Liver (tissue), 9 donors: ENCODE data around the gene SETD7. TPM values are rescaled to one million over a fixed set of nuclear protein-coding genes. Genes with fewer than 3 reads are reported as not detected.

Experiments
- DNase-seq: peaks from one replicate; pipeline ENCODE4 v3.0.0-alpha.2; 2017; ENCODE audit warnings: low spot score
- H3K27ac ChIP-seq, 2 donors: one replicate each; pipeline ENCODE4 v1.7.0; 2013; ENCODE audit warnings: inconsistent platforms in 2 of 2, low read length in 2 of 2, control low read depth in 1 of 2, low read depth in 1 of 2, mild to moderate bottlenecking in 1 of 2
- H3K27me3 ChIP-seq, 4 donors: one replicate each; pipeline versions ENCODE4 v1.6.1 to v1.7.0; 2013; ENCODE audit warnings: low read length in 3 of 4, inconsistent platforms in 1 of 4, mild to moderate bottlenecking in 1 of 4, moderate library complexity in 1 of 4; ENCODE audit not compliant: control insufficient read depth in 4 of 4, insufficient read depth in 4 of 4
- H3K36me3 ChIP-seq, 4 donors: one replicate each; pipeline versions ENCODE4 v1.6.1 to v1.7.0; 2013; ENCODE audit warnings: low read length in 3 of 4, mild to moderate bottlenecking in 3 of 4, low read depth in 1 of 4, moderate library complexity in 1 of 4; ENCODE audit not compliant: control insufficient read depth in 4 of 4, insufficient read depth in 3 of 4
- H3K4me1 ChIP-seq, 4 donors: one replicate each; pipeline versions ENCODE4 v1.6.1 to v1.7.0; 2013; ENCODE audit warnings: low read length in 3 of 4, mild to moderate bottlenecking in 3 of 4, moderate library complexity in 1 of 4; ENCODE audit not compliant: control insufficient read depth in 4 of 4, insufficient read depth in 4 of 4
- H3K4me3 ChIP-seq, 3 donors: one replicate each; pipeline versions ENCODE4 v1.6.1 to v1.7.0; 2013; ENCODE audit warnings: low read length in 3 of 3, control low read depth in 1 of 3, low read depth in 1 of 3, mild to moderate bottlenecking in 1 of 3
- H3K9ac ChIP-seq, 2 donors: one replicate each; pipeline ENCODE4 v1.7.0; 2013; ENCODE audit warnings: low read length in 2 of 2, mild to moderate bottlenecking in 2 of 2, moderate library complexity in 2 of 2, control low read depth in 1 of 2, low read depth in 1 of 2
- H3K9me3 ChIP-seq, 4 donors: one replicate each; pipeline versions ENCODE4 v1.6.1 to v1.7.0; 2013; ENCODE audit warnings: low read length in 3 of 4; ENCODE audit not compliant: control insufficient read depth in 4 of 4
- EGR1 ChIP-seq, 2 donors: IDR thresholded peaks; 2 replicates each; pipeline ENCODE4 v1.6.1; 2016 to 2018; ENCODE audit warnings: antibody characterized with exemption in 2 of 2, low read depth in 2 of 2
- FOXA1 ChIP-seq: IDR thresholded peaks from 2 replicates; pipeline ENCODE4 v1.6.1; 2016; ENCODE audit warnings: antibody characterized with exemption
- FOXA2 ChIP-seq: IDR thresholded peaks from 2 replicates; pipeline ENCODE4 v1.6.1; 2016; ENCODE audit warnings: antibody characterized with exemption
- GABPA ChIP-seq, 2 donors: IDR thresholded peaks in 1 of 2; conservative IDR thresholded peaks in 1 of 2; 2 replicates each; pipeline ENCODE4 v1.6.1; 2016; ENCODE audit warnings: antibody characterized with exemption in 2 of 2, mild to moderate bottlenecking in 1 of 2, moderate library complexity in 1 of 2
- HNF4A ChIP-seq, 2 donors: conservative IDR thresholded peaks; 2 replicates each; pipeline ENCODE4 v1.6.1; 2016; ENCODE audit warnings: antibody characterized with exemption in 2 of 2, mild to moderate bottlenecking in 2 of 2
- HNF4G ChIP-seq: IDR thresholded peaks from 2 replicates; pipeline ENCODE4 v1.6.1; 2016; ENCODE audit warnings: antibody characterized with exemption
- JUND ChIP-seq, 2 donors: IDR thresholded peaks; 2 replicates each; pipeline ENCODE4 v1.6.1; 2016; ENCODE audit warnings: antibody characterized with exemption in 2 of 2
- NR2F2 ChIP-seq: IDR thresholded peaks from 2 replicates; pipeline ENCODE4 v1.6.1; 2016; ENCODE audit warnings: antibody characterized with exemption
- RAD21 ChIP-seq, 2 donors: IDR thresholded peaks; 2 replicates each; pipeline ENCODE4 v1.6.1; 2016; ENCODE audit warnings: antibody characterized with exemption in 2 of 2, mild to moderate bottlenecking in 2 of 2
- RXRA ChIP-seq, 2 donors: IDR thresholded peaks; 2 replicates each; pipeline ENCODE4 v1.6.1; 2017 to 2018; ENCODE audit warnings: antibody characterized with exemption in 2 of 2, mild to moderate bottlenecking in 1 of 2
- SP1 ChIP-seq: IDR thresholded peaks from 2 replicates; pipeline ENCODE4 v1.6.1; 2018; ENCODE audit warnings: antibody characterized with exemption, mild to moderate bottlenecking
- TAF1 ChIP-seq: conservative IDR thresholded peaks from 2 replicates; pipeline ENCODE4 v1.6.1; 2016; ENCODE audit warnings: antibody characterized with exemption, mild to moderate bottlenecking
- YY1 ChIP-seq: IDR thresholded peaks from 2 replicates; pipeline ENCODE4 v1.6.1; 2016; ENCODE audit warnings: antibody characterized with exemption, mild to moderate bottlenecking
- WGBS: extraction: QIAGEN DNeasy Blood & Tissue Kit; methylation state at CpG from one replicate; pipeline ENCODE4 v1.1.7; 2013; 5-methylcytosine and 5-hydroxymethylcytosine counted together
- polyA plus RNA-seq, 2 donors: library from polyadenylated mRNA; stranded (reverse) in 1 of 2; unstranded in 1 of 2; fragments of 200-250 nt in 1 of 2; fragments of >200 nt in 1 of 2; fragmentation: Nextera tagmentation in 1 of 2; extraction: Ambion mirVana in 1 of 2; gene quantifications; one replicate each; pipeline versions ENCODE4 v1.2.1 to v1.2.3, GENCODE V29; 2013 to 2015
- total RNA-seq, 2 donors: library from RNA; depleted of rRNA; stranded (reverse); fragments of >200 nt; gene quantifications; one replicate each; pipeline ENCODE4 v1.2.3, GENCODE V29; 2014
- TF ChIP-seq, protein P1 (sequence below): IDR thresholded peaks from 2 replicates; pipeline ENCODE4 v1.6.1; 2016; ENCODE audit warnings: antibody characterized with exemption, mild to moderate bottlenecking
- TF ChIP-seq, protein P2 (sequence below): IDR thresholded peaks from 2 replicates; pipeline ENCODE4 v1.6.1; 2016; ENCODE audit warnings: antibody characterized with exemption
- TF ChIP-seq, protein P3 (sequence below): IDR thresholded peaks from 2 replicates; pipeline ENCODE4 v1.6.1; 2016; ENCODE audit warnings: antibody characterized with exemption
- TF ChIP-seq, protein P4 (sequence below): IDR thresholded peaks from 2 replicates; pipeline ENCODE4 v1.6.1; 2016; ENCODE audit warnings: antibody characterized with exemption
- TF ChIP-seq, protein P5 (sequence below): fragments of 150-350 bp; IDR thresholded peaks from 2 replicates; pipeline ENCODE4 v1.5.1; 2017; ENCODE audit warnings: improper control_type of control experiment, low read depth, low read length; ENCODE audit not compliant: missing input control
- donor health status: healthy.
- donor health status: healthy.
- donor health status: healthy.
- donor health status: healthy.
- donor health status: healthy.

The SETD7 gene
- total and polyA plus RNA-seq, 4 donors, result 12.9 to 81.7 (median 18.0) TPM

DNA sequence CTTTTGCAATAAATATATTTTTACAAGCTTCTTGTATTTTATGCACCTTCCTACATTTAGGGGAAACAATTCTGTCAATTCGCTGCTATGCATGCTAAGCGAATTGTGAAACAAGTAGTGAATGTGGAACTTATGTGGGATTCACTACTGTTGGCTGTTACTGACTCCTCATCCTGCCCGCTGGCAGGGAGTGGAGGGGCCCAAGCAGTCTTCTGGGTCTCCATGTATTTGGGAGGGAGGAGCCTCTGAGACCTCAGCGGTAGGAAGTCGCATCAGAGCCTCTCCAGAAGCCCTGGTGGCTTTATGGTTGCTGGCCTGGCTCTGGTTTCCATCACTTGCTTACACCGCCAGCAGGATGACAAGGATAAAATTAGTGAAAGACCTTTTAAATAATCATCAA is 3.7 kb upstream of the SETD7 start:
- TF ChIP-seq, protein P1, sequence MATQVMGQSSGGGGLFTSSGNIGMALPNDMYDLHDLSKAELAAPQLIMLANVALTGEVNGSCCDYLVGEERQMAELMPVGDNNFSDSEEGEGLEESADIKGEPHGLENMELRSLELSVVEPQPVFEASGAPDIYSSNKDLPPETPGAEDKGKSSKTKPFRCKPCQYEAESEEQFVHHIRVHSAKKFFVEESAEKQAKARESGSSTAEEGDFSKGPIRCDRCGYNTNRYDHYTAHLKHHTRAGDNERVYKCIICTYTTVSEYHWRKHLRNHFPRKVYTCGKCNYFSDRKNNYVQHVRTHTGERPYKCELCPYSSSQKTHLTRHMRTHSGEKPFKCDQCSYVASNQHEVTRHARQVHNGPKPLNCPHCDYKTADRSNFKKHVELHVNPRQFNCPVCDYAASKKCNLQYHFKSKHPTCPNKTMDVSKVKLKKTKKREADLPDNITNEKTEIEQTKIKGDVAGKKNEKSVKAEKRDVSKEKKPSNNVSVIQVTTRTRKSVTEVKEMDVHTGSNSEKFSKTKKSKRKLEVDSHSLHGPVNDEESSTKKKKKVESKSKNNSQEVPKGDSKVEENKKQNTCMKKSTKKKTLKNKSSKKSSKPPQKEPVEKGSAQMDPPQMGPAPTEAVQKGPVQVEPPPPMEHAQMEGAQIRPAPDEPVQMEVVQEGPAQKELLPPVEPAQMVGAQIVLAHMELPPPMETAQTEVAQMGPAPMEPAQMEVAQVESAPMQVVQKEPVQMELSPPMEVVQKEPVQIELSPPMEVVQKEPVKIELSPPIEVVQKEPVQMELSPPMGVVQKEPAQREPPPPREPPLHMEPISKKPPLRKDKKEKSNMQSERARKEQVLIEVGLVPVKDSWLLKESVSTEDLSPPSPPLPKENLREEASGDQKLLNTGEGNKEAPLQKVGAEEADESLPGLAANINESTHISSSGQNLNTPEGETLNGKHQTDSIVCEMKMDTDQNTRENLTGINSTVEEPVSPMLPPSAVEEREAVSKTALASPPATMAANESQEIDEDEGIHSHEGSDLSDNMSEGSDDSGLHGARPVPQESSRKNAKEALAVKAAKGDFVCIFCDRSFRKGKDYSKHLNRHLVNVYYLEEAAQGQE, result no peak
- TF ChIP-seq, protein P2, sequence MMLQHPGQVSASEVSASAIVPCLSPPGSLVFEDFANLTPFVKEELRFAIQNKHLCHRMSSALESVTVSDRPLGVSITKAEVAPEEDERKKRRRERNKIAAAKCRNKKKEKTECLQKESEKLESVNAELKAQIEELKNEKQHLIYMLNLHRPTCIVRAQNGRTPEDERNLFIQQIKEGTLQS, result no peak
- no peak for TF ChIP-seq EGR1 (IDR thresholded peaks at IDR 0.05; ENCODE audit: low read depth in 2 of 2)
- no peak for TF ChIP-seq HNF4A (conservative IDR thresholded peaks at IDR 0.05)
- TF ChIP-seq, protein P3, sequence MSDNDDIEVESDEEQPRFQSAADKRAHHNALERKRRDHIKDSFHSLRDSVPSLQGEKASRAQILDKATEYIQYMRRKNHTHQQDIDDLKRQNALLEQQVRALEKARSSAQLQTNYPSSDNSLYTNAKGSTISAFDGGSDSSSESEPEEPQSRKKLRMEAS, result no peak
- TF ChIP-seq SP1, result no peak
- no peak for TF ChIP-seq YY1
- no peak for TF ChIP-seq GABPA (IDR thresholded peaks at IDR 0.05 in 1 of 2, conservative IDR thresholded peaks at IDR 0.05 in 1 of 2)
- TF ChIP-seq JUND (IDR thresholded peaks at IDR 0.05), result no peak
- TF ChIP-seq, protein P4, sequence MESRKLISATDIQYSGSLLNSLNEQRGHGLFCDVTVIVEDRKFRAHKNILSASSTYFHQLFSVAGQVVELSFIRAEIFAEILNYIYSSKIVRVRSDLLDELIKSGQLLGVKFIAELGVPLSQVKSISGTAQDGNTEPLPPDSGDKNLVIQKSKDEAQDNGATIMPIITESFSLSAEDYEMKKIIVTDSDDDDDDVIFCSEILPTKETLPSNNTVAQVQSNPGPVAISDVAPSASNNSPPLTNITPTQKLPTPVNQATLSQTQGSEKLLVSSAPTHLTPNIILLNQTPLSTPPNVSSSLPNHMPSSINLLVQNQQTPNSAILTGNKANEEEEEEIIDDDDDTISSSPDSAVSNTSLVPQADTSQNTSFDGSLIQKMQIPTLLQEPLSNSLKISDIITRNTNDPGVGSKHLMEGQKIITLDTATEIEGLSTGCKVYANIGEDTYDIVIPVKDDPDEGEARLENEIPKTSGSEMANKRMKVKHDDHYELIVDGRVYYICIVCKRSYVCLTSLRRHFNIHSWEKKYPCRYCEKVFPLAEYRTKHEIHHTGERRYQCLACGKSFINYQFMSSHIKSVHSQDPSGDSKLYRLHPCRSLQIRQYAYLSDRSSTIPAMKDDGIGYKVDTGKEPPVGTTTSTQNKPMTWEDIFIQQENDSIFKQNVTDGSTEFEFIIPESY, result no peak
- no peak for TF ChIP-seq FOXA2
- TF ChIP-seq NR2F2, result no peak
- TF ChIP-seq TAF1, result no peak
- no peak for TF ChIP-seq HNF4G
- TF ChIP-seq RXRA (IDR thresholded peaks at IDR 0.05), result no peak
- TF ChIP-seq, protein P5, sequence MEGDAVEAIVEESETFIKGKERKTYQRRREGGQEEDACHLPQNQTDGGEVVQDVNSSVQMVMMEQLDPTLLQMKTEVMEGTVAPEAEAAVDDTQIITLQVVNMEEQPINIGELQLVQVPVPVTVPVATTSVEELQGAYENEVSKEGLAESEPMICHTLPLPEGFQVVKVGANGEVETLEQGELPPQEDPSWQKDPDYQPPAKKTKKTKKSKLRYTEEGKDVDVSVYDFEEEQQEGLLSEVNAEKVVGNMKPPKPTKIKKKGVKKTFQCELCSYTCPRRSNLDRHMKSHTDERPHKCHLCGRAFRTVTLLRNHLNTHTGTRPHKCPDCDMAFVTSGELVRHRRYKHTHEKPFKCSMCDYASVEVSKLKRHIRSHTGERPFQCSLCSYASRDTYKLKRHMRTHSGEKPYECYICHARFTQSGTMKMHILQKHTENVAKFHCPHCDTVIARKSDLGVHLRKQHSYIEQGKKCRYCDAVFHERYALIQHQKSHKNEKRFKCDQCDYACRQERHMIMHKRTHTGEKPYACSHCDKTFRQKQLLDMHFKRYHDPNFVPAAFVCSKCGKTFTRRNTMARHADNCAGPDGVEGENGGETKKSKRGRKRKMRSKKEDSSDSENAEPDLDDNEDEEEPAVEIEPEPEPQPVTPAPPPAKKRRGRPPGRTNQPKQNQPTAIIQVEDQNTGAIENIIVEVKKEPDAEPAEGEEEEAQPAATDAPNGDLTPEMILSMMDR, result no peak
- no peak for TF ChIP-seq RAD21 (IDR thresholded peaks at IDR 0.05)
- H3K9me3 ChIP-seq, result no peaks in the 10 kb centered on the region
- no peaks in the 10 kb centered on the region for H3K36me3 ChIP-seq
- no peak overlapping the region for H3K9ac ChIP-seq
- peaks cover 13 to 61% (median 42%) of the 10 kb centered on the region in 4 donors for H3K4me1 ChIP-seq
- no peaks in the 10 kb centered on the region for H3K27me3 ChIP-seq
- H3K27ac ChIP-seq, result peak overlapping the region; percentile 82 to 100
- no peak overlapping the region for H3K4me3 ChIP-seq
- no peak for DNase-seq
- 76% methylated on average over 6 of the region's 6 CpGs for WGBS

DNA sequence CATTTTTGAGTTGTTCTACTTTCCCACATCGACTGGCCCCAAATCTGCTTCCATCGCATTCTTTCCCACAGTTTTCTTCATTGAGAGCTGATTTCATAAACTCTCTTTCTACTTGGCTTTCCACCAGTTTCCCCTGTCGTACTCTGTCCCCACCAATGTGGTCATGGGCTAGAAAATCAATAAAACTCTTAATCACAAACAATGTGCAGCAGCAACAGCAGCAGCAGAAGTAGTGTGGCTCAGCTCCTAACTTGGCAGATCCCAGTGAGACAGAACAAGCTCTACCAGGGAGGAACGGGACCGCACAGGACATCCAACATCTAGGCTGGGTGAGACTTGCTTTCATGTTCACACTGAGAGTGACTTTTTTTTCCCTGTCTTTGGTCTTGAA is 3.1 kb upstream of the SETD7 start:
- Histone ChIP-seq H3K27me3 (no peaks in the 10 kb centered on the region), H3K27ac (peak overlapping the region; percentile 82 to 100), H3K4me1 (peaks cover 13 to 64% (median 44%) of the 10 kb centered on the region in 4 donors), H3K9me3 (no peaks in the 10 kb centered on the region), H3K9ac (no peak overlapping the region), H3K4me3 (peak overlapping the region in 1 of 3 donors; percentile 31), H3K36me3 (no peaks in the 10 kb centered on the region)
- peak; percentile 37 for DNase-seq
- 24% methylated on average over 5 of the region's 5 CpGs for WGBS
- TF ChIP-seq, protein P1, result peak; percentile 86
- TF ChIP-seq NR2F2, result no peak
- TF ChIP-seq GABPA (IDR thresholded peaks at IDR 0.05 in 1 of 2, conservative IDR thresholded peaks at IDR 0.05 in 1 of 2), result peak in 1 of 2 donors; percentile 35
- TF ChIP-seq HNF4G, result peak; percentile 73
- TF ChIP-seq RXRA (IDR thresholded peaks at IDR 0.05), result peak; percentile 76 to 82
- TF ChIP-seq FOXA1, result peak; percentile 62
- TF ChIP-seq HNF4A (conservative IDR thresholded peaks at IDR 0.05), result peak; percentile 86 to 87
- peak; percentile 89 for TF ChIP-seq YY1
- TF ChIP-seq, protein P5, result no peak
- peak; percentile 59 for TF ChIP-seq FOXA2
- peak; percentile 78 to 87 for TF ChIP-seq JUND (IDR thresholded peaks at IDR 0.05)
- peak in 1 of 2 donors; percentile 51 for TF ChIP-seq EGR1 (IDR thresholded peaks at IDR 0.05; ENCODE audit: low read depth in 2 of 2)
